Measurements from ENCODE around the gene TMEM91. TPM values are rescaled to one million over a fixed set of nuclear protein-coding genes. Genes with fewer than 3 reads are reported as not detected.

TMEM91 gene
- total and polyA plus RNA-seq, 2 experiments from 2014 or later = 9.3 to 10.6 TPM

DNA sequence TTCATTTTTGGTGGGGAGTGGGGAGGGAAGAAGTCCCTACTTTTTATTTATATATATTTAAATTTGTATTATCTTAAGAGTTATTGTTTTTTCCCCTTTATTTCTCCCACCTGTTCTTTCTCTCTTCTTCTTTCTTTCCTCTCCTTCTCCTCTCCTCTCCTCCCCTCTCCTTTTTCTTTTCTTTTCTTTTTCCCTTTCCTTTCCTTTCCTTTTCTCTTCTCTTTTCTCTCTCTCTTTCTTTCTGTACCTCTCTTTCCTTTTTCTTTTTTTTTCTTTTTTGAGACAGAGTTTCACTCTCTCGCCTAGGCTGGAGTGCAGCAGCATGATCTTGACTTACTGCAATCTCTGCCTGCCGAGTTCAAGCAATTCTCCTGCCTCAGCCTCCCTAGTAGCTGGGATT is 23.2 kb downstream of the TMEM91 start (continued):
- TF ChIP-seq, protein P1, sequence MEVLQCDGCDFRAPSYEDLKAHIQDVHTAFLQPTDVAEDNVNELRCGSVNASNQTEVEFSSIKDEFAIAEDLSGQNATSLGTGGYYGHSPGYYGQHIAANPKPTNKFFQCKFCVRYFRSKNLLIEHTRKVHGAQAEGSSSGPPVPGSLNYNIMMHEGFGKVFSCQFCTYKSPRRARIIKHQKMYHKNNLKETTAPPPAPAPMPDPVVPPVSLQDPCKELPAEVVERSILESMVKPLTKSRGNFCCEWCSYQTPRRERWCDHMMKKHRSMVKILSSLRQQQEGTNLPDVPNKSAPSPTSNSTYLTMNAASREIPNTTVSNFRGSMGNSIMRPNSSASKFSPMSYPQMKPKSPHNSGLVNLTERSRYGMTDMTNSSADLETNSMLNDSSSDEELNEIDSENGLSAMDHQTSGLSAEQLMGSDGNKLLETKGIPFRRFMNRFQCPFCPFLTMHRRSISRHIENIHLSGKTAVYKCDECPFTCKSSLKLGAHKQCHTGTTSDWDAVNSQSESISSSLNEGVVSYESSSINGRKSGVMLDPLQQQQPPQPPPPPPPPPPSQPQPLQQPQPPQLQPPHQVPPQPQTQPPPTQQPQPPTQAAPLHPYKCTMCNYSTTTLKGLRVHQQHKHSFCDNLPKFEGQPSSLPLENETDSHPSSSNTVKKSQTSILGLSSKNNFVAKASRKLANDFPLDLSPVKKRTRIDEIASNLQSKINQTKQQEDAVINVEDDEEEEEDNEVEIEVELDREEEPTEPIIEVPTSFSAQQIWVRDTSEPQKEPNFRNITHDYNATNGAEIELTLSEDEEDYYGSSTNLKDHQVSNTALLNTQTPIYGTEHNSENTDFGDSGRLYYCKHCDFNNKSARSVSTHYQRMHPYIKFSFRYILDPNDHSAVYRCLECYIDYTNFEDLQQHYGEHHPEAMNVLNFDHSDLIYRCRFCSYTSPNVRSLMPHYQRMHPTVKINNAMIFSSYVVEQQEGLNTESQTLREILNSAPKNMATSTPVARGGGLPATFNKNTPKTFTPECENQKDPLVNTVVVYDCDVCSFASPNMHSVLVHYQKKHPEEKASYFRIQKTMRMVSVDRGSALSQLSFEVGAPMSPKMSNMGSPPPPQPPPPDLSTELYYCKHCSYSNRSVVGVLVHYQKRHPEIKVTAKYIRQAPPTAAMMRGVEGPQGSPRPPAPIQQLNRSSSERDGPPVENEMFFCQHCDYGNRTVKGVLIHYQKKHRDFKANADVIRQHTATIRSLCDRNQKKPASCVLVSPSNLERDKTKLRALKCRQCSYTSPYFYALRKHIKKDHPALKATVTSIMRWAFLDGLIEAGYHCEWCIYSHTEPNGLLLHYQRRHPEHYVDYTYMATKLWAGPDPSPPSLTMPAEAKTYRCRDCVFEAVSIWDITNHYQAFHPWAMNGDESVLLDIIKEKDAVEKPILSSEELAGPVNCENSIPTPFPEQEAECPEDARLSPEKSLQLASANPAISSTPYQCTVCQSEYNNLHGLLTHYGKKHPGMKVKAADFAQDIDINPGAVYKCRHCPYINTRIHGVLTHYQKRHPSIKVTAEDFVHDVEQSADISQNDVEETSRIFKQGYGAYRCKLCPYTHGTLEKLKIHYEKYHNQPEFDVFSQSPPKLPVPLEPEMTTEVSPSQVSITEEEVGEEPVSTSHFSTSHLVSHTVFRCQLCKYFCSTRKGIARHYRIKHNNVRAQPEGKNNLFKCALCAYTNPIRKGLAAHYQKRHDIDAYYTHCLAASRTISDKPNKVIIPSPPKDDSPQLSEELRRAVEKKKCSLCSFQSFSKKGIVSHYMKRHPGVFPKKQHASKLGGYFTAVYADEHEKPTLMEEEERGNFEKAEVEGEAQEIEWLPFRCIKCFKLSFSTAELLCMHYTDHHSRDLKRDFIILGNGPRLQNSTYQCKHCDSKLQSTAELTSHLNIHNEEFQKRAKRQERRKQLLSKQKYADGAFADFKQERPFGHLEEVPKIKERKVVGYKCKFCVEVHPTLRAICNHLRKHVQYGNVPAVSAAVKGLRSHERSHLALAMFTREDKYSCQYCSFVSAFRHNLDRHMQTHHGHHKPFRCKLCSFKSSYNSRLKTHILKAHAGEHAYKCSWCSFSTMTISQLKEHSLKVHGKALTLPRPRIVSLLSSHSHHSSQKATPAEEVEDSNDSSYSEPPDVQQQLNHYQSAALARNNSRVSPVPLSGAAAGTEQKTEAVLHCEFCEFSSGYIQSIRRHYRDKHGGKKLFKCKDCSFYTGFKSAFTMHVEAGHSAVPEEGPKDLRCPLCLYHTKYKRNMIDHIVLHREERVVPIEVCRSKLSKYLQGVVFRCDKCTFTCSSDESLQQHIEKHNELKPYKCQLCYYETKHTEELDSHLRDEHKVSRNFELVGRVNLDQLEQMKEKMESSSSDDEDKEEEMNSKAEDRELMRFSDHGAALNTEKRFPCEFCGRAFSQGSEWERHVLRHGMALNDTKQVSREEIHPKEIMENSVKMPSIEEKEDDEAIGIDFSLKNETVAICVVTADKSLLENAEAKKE (CRISPR knock-in tag; IDR thresholded peaks at IDR 0.05) = no peak
- TF ChIP-seq, protein P2, sequence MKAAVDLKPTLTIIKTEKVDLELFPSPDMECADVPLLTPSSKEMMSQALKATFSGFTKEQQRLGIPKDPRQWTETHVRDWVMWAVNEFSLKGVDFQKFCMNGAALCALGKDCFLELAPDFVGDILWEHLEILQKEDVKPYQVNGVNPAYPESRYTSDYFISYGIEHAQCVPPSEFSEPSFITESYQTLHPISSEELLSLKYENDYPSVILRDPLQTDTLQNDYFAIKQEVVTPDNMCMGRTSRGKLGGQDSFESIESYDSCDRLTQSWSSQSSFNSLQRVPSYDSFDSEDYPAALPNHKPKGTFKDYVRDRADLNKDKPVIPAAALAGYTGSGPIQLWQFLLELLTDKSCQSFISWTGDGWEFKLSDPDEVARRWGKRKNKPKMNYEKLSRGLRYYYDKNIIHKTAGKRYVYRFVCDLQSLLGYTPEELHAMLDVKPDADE (IDR thresholded peaks at IDR 0.05) = no peak
- no peak for TF ChIP-seq POLR2AphosphoS5 (IDR thresholded peaks at IDR 0.05; ENCODE audit: low read depth)
- TF ChIP-seq EZH2 (IDR thresholded peaks at IDR 0.05; ENCODE audit: low read depth, unreplicated experiment) = no peak
- no peak for TF ChIP-seq ZNF114 (CRISPR knock-in tag; IDR thresholded peaks at IDR 0.05)
- TF ChIP-seq, protein P3, sequence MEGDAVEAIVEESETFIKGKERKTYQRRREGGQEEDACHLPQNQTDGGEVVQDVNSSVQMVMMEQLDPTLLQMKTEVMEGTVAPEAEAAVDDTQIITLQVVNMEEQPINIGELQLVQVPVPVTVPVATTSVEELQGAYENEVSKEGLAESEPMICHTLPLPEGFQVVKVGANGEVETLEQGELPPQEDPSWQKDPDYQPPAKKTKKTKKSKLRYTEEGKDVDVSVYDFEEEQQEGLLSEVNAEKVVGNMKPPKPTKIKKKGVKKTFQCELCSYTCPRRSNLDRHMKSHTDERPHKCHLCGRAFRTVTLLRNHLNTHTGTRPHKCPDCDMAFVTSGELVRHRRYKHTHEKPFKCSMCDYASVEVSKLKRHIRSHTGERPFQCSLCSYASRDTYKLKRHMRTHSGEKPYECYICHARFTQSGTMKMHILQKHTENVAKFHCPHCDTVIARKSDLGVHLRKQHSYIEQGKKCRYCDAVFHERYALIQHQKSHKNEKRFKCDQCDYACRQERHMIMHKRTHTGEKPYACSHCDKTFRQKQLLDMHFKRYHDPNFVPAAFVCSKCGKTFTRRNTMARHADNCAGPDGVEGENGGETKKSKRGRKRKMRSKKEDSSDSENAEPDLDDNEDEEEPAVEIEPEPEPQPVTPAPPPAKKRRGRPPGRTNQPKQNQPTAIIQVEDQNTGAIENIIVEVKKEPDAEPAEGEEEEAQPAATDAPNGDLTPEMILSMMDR (conservative IDR thresholded peaks at IDR 0.05; ENCODE audit: low read depth in 2 of 2) = no peak

- Histone ChIP-seq H3K4me3 (no peak overlapping the region), H3K79me2 (replicated peaks; ENCODE audit: insufficient read depth) (peaks cover 20% of the 10 kb centered on the region), H3K4me1 (ENCODE audit: insufficient read depth) (peaks cover 5% of the 10 kb centered on the region; the same call in 1 of the 2 replicates), H3F3A (replicated peaks; ENCODE audit: low read depth) (no peaks in the 10 kb centered on the region), H3K27me3 (ENCODE audit: insufficient read depth) (no peaks in the 10 kb centered on the region), H2AFZ (no peak overlapping the region), H4K20me1 (replicated peaks; ENCODE audit: insufficient read depth) (peaks cover 3% of the 10 kb centered on the region), H3K9me2 (ENCODE audit: insufficient read depth) (no peaks in the 10 kb centered on the region), H3K4me2 (no peak overlapping the region), H3K27ac (ENCODE audit: low read depth) (no peak overlapping the region), H3K36me3 (ENCODE audit: insufficient read depth) (no peaks in the 10 kb centered on the region)
- no peak overlapping the region for H3K27ac Mint-ChIP-seq
- no peak overlapping the region for H3K4me3 Mint-ChIP-seq
- ATAC-seq (no peak), DNase-seq (ENCODE audit: low spot score) (no peak)
- H3K4me1 Mint-ChIP-seq = peaks cover 10% of the 10 kb centered on the region
- H3K27me3 Mint-ChIP-seq (ENCODE audit: insufficient read depth, low read depth, poor library complexity) = peaks cover 5% of the 10 kb centered on the region
- H3K9me3 Mint-ChIP-seq = no peaks in the 10 kb centered on the region
- peaks cover 3% of the 10 kb centered on the region for H3K36me3 Mint-ChIP-seq (ENCODE audit: low read depth)
- TF ChIP-seq, protein P1 (CRISPR knock-in tag; IDR thresholded peaks at IDR 0.05) = no peak
- no peak for TF ChIP-seq ZNF331 (CRISPR knock-in tag; IDR thresholded peaks at IDR 0.05; ENCODE audit: low read depth)
These were observed 25.1 kb downstream of the TMEM91 start for GRCh38 chr19:41401483-41401882.

All from GM23338 (cell line).